Uterus (tissue), 4 donors: Measurements from ENCODE around the gene ERMP1. TPM values are rescaled to one million over a fixed set of nuclear protein-coding genes. Genes with fewer than 3 reads are reported as not detected.

Source experiments
- DNase-seq, 2 donors: peaks; one replicate each; pipeline ENCODE4 v3.0.0-alpha.2; 2019 to 2020
- H3K27ac ChIP-seq, 2 donors: fragments of 200-600 bp; sonication (generic); 1 replicate in 1 of 2; 2 replicates in 1 of 2; pipeline ENCODE4 v1.5.1; 2016 to 2018
- H3K27me3 ChIP-seq, 2 donors: fragments of 200-600 bp; sonication (generic); one replicate each; pipeline ENCODE4 v1.5.1; 2018 to 2019; ENCODE audit warnings: control low read depth in 1 of 2
- H3K36me3 ChIP-seq, 2 donors: fragments of 200-600 bp; sonication (generic); one replicate each; pipeline ENCODE4 v1.5.1; 2019; ENCODE audit warnings: control low read depth in 1 of 2
- H3K4me1 ChIP-seq, 2 donors: fragments of 200-600 bp; sonication (generic); one replicate each; pipeline ENCODE4 v1.5.1; 2018 to 2019; ENCODE audit warnings: control low read depth in 1 of 2
- H3K4me3 ChIP-seq, 2 donors: fragments of 200-600 bp; sonication (generic); 1 replicate in 1 of 2; 2 replicates in 1 of 2; pipeline ENCODE4 v1.5.1; 2018 to 2019; ENCODE audit warnings: mild to moderate bottlenecking in 1 of 2
- H3K9me3 ChIP-seq, 2 donors: fragments of 200-600 bp; sonication (generic); one replicate each; pipeline ENCODE4 v1.5.1; 2019; ENCODE audit warnings: control low read depth in 1 of 2
- POLR2A ChIP-seq, 2 donors: fragments of 450-650 bp; IDR thresholded peaks; one replicate each; pipeline ENCODE4 v1.6.1; 2016; ENCODE audit warnings: antibody characterized with exemption in 2 of 2, mild to moderate bottlenecking in 1 of 2, moderate library complexity in 1 of 2
- intact Hi-C: fragments of 100-400 bp; cut with DNase I; formaldehyde crosslinking; loops from one replicate; pipeline ENCODE4 v1.15.1; 2023; ENCODE audit warnings: low total_unique reads
- total RNA-seq, 4 donors: library from RNA; depleted of rRNA in 3 of 4; stranded (reverse); fragments of >200 nt in 3 of 4; gene quantifications; one replicate each; pipeline versions ENCODE4 v1.1.0 to v1.2.4, GENCODE V29; 2014 to 2023
- TF ChIP-seq, protein P1 (sequence below), 4 experiments: fragments of 200-600 bp in 2 of 4; fragments of 450-650 bp in 2 of 4; sonication (generic) in 2 of 4; IDR thresholded peaks; one replicate each; pipeline ENCODE4 v1.5.1; 2016 to 2019; ENCODE audit warnings: antibody characterized with exemption in 4 of 4, mild to moderate bottlenecking in 2 of 4, moderate library complexity in 1 of 4
- donor health status: DM: yes; HTN: yes; CAD: no.

ERMP1 gene
- total RNA-seq, 4 donors from 2014 or later: 7.9 to 34.9 (median 11.5) TPM

DNA sequence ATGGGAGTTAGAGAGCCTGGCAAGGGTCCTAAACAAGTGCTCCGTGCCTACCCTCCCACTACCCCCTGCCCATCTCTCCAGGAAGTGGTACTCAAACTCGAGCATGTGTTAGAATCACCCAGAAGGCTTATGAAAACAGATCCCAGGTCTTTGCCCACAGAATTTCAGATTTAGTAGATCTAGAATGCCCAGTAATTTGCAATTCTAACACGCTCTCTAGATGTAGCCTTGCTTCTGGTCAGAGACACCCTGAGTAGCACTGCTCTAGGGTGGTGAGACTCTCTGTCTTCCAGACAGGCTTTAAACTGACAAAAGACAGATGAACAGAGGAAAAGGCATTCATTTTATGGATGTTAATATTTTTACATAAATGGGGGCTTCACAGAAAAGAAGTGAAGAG is 20.7 kb upstream of the ERMP1 start:
- Histone ChIP-seq H3K27ac (no peak overlapping the region), H3K4me1 (no peaks in the 10 kb centered on the region)

GRCh38 chr9:5852987-5853386 is 20.1 kb upstream of the ERMP1 start:
- Histone ChIP-seq H3K27ac (no peak overlapping the region), H3K9me3 (no peaks in the 10 kb centered on the region), H3K4me3 (no peak overlapping the region), H3K4me1 (no peaks in the 10 kb centered on the region), H3K36me3 (no peaks in the 10 kb centered on the region), H3K27me3 (no peaks in the 10 kb centered on the region)
- TF ChIP-seq POLR2A (IDR thresholded peaks at IDR 0.05): no peak
- TF ChIP-seq, protein P1, sequence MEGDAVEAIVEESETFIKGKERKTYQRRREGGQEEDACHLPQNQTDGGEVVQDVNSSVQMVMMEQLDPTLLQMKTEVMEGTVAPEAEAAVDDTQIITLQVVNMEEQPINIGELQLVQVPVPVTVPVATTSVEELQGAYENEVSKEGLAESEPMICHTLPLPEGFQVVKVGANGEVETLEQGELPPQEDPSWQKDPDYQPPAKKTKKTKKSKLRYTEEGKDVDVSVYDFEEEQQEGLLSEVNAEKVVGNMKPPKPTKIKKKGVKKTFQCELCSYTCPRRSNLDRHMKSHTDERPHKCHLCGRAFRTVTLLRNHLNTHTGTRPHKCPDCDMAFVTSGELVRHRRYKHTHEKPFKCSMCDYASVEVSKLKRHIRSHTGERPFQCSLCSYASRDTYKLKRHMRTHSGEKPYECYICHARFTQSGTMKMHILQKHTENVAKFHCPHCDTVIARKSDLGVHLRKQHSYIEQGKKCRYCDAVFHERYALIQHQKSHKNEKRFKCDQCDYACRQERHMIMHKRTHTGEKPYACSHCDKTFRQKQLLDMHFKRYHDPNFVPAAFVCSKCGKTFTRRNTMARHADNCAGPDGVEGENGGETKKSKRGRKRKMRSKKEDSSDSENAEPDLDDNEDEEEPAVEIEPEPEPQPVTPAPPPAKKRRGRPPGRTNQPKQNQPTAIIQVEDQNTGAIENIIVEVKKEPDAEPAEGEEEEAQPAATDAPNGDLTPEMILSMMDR (IDR thresholded peaks at IDR 0.05): no peak
- no peak for DNase-seq
- intact Hi-C loops: no loop called here

More for the DNA sequence above, 20.7 kb upstream of the ERMP1 start:
- Histone ChIP-seq H3K27me3 (no peaks in the 10 kb centered on the region), H3K9me3 (no peaks in the 10 kb centered on the region), H3K36me3 (no peaks in the 10 kb centered on the region), H3K4me3 (no peak overlapping the region)
- no peak for DNase-seq
- TF ChIP-seq POLR2A (IDR thresholded peaks at IDR 0.05): no peak
- TF ChIP-seq, protein P1 (IDR thresholded peaks at IDR 0.05): no peak
- intact Hi-C loops: no loop called here

DNA sequence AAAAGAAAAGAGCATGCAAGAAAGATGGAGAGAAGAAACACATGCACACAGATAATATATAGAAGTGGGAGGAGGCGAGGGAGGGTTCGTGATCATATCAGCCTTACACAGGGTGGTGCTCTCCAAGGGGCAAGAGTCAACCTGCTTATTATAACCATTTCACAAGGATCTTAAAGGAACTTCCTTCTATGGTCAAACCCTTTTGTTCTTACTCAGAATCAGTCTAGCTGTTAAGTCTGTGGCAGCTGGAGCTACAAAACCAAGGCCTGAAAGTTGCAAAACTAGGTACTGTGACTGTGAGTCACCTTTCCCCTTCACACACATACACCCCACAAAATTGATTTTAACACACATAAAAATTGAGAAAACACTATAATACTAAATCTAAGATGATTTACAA is 18.5 kb upstream of the ERMP1 start:
- H3K36me3 ChIP-seq: no peaks in the 10 kb centered on the region
- H3K27ac ChIP-seq: no peak overlapping the region
- DNase-seq: no peak
- no peak overlapping the region for H3K4me3 ChIP-seq
- no peaks in the 10 kb centered on the region for H3K9me3 ChIP-seq
- intact Hi-C loops: no loop called here
- H3K27me3 ChIP-seq: no peaks in the 10 kb centered on the region
- H3K4me1 ChIP-seq: no peaks in the 10 kb centered on the region
- TF ChIP-seq, protein P1 (IDR thresholded peaks at IDR 0.05): no peak
- no peak for TF ChIP-seq POLR2A (IDR thresholded peaks at IDR 0.05)

GRCh38 chr9:5850724-5851122 is 17.8 kb upstream of the ERMP1 start:
- intact Hi-C loops: no loop called here
- H3K27ac ChIP-seq: no peak overlapping the region
- no peaks in the 10 kb centered on the region for H3K9me3 ChIP-seq
- no peaks in the 10 kb centered on the region for H3K4me1 ChIP-seq
- TF ChIP-seq, protein P1 (IDR thresholded peaks at IDR 0.05): no peak
- no peak for TF ChIP-seq POLR2A (IDR thresholded peaks at IDR 0.05)
- no peak for DNase-seq
- no peaks in the 10 kb centered on the region for H3K27me3 ChIP-seq
- H3K36me3 ChIP-seq: no peaks in the 10 kb centered on the region
- H3K4me3 ChIP-seq: no peak overlapping the region

DNA sequence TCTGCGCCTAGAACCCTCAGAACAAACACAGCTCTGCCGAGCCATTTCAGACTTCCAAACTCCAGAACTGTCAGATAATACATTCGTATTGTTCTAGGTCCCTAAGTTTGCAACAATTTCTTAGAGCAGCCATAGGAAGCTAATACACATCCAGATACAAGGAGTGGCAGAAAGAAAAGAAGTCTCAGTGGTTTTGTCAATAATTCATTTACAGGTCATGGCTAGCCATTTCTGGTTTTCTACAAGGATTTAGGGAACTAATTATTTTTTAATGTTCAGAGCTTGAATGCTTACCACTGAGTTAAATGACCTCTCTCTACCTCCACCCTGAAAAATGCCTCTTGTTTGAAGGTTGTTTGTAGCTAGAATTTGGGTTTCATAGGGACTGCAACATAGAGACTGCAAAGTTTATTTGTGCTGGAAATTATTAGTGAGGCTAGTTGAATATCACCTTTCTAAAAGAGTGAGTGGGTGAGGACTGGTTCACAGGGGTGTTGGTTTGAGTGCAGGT is 15.5 kb upstream of the ERMP1 start:
- DNase-seq: no peak
- Histone ChIP-seq H3K4me3 (no peak overlapping the region), H3K9me3 (no peaks in the 10 kb centered on the region), H3K27me3 (no peaks in the 10 kb centered on the region), H3K4me1 (no peaks in the 10 kb centered on the region), H3K27ac (no peak overlapping the region), H3K36me3 (no peaks in the 10 kb centered on the region)
- intact Hi-C loops: no loop called here
- TF ChIP-seq, protein P1 (IDR thresholded peaks at IDR 0.05): no peak
- no peak for TF ChIP-seq POLR2A (IDR thresholded peaks at IDR 0.05)
